Breast epithelium (tissue), 3 donors: Measurements from ENCODE around the gene FTCD.

Experiments
- CTCF ChIP-seq, 3 donors: fragments of 450-650 bp; IDR thresholded peaks; one replicate each; pipeline ENCODE4 v1.5.1; 2016 to 2017; ENCODE audit warnings: antibody characterized with exemption in 3 of 3, mild to moderate bottlenecking in 3 of 3, moderate library complexity in 3 of 3
- POLR2A ChIP-seq: fragments of 450-650 bp; IDR thresholded peaks from one replicate; pipeline ENCODE4 v1.6.1; 2016; ENCODE audit warnings: antibody characterized with exemption, mild to moderate bottlenecking, moderate library complexity
- POLR2AphosphoS5 ChIP-seq, 3 donors: sonication (generic); formaldehyde crosslinking; IDR thresholded peaks; one replicate each; pipeline ENCODE4 v1.6.1; 2017; ENCODE audit warnings: antibody characterized with exemption in 3 of 3

DNA sequence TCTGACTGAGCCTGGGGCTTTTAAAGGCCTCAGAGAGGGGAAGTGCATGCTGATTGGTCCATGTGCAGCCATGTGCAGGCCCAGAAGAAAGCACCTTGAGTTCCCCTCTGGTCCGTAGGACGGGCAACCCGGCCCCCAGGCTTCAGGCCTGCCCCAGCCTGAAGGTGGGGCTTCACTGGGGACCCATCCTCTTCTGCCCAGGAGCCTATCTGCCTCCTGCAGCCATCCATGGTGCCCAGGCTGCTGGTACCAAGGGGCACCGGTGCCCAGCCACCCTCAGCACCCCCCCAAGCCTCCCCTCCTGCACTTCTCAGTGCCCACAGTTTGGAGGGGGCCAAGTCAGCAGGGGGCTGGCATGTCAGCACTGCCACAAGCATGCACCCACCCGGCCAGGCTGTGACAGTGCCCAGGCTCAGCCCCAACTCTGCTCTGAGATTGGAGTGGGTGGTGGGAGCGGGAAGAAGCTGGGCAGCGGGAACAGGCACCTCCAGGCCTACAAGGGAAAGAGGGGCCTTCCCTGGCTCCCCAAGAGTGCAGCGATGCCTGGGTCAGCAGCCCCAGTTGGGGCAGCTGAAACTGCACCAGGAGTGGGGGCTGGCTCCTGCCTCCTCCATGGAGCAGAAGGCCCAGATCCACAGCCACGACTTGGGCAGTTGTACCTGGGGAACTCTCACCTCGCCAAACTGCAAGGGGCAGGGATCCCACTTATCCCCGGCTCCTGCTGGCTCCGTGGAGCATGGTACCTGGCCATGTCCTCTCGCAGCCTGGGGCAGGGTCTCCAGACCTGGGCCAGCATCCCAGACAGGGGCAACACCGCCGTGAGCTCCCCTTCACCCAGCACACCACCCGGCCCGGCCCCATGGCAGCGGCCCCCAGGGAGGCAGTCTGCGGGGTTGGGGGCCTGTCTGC, 45.8 kb downstream of the FTCD start:
- TF ChIP-seq POLR2A (no peak), POLR2AphosphoS5 (IDR thresholded peaks at IDR 0.05) (no peak), CTCF (IDR thresholded peaks at IDR 0.05) (no peak)
